Testis (tissue), 3 donors: ENCODE data around the gene NCEH1. TPM values are rescaled to one million over a fixed set of nuclear protein-coding genes. Genes with fewer than 3 reads are reported as not detected.

Experiments used
- DNase-seq: peaks from one replicate; pipeline ENCODE4 v3.0.0-alpha.2; 2019
- H3K27ac ChIP-seq, 2 donors: fragments of 200-600 bp; sonication (generic); one replicate each; pipeline ENCODE4 v1.5.1; 2019
- H3K27me3 ChIP-seq: fragments of 200-600 bp; sonication (generic); one replicate; pipeline ENCODE4 v1.5.1; 2019
- H3K36me3 ChIP-seq: fragments of 200-600 bp; sonication (generic); one replicate; pipeline ENCODE4 v1.5.1; 2017; ENCODE audit warnings: low read depth; ENCODE audit errors: missing control alignments
- H3K4me1 ChIP-seq: fragments of 200-600 bp; sonication (generic); one replicate; pipeline ENCODE4 v1.5.1; 2019
- H3K4me3 ChIP-seq, 2 donors: fragments of 200-600 bp; sonication (generic); one replicate each; pipeline ENCODE4 v1.5.1; 2017 to 2019
- H3K9me3 ChIP-seq: fragments of 200-600 bp; sonication (generic); one replicate; pipeline ENCODE4 v1.5.1; 2017
- POLR2A ChIP-seq: fragments of 450-650 bp; IDR thresholded peaks from one replicate; pipeline ENCODE4 v1.6.1; 2017; ENCODE audit warnings: antibody characterized with exemption, mild to moderate bottlenecking, moderate library complexity
- WGBS, 2 donors: methylation state at CpG; one replicate each; pipeline ENCODE4 v1.1.5; 2018; 5-methylcytosine and 5-hydroxymethylcytosine counted together
- intact Hi-C: fragments of 100-400 bp; cut with DNase I; formaldehyde crosslinking; loops from one replicate; pipeline ENCODE4 v1.15.1; 2023; ENCODE audit warnings: low total_unique reads
- polyA plus RNA-seq: library from polyadenylated mRNA; stranded (reverse); fragments of 350-450 nt; fragmentation: Illumina TruSeq; extraction: RNeasy Lipid Tissue Mini Kit (QIAGEN cat#74804); gene quantifications from one replicate; pipeline ENCODE4 v1.2.3, GENCODE V29; 2014; ENCODE audit warnings: low read depth, low replicate concordance; ENCODE audit not compliant: insufficient read depth
- total RNA-seq, 2 donors: library from RNA; depleted of rRNA; stranded (reverse); fragments of >200 nt; gene quantifications; one replicate each; pipeline ENCODE4 v1.2.3, GENCODE V29; 2016
- TF ChIP-seq, protein P1 (sequence below), 3 experiments: fragments of 450-650 bp in 2 of 3; fragments of 200-600 bp in 1 of 3; sonication (generic) in 1 of 3; IDR thresholded peaks; one replicate each; pipeline ENCODE4 v1.5.1; 2016 to 2019; ENCODE audit warnings: antibody characterized with exemption in 3 of 3, mild to moderate bottlenecking in 2 of 3, moderate library complexity in 1 of 3

The NCEH1 gene
- total and polyA plus RNA-seq, 3 donors from 2014 or later = 3.2 to 3.8 (median 3.3) TPM

GRCh38 chr3:172702256-172702655, 8.6 kb downstream of the NCEH1 start:
- H3K36me3 ChIP-seq = no peaks in the 10 kb centered on the region
- no peak overlapping the region for H3K27ac ChIP-seq
- no peaks in the 10 kb centered on the region for H3K4me1 ChIP-seq
- H3K4me3 ChIP-seq = no peak overlapping the region
- WGBS, 2 donors = 93% methylated on average over 3 of the region's 3 CpGs
- no peaks in the 10 kb centered on the region for H3K27me3 ChIP-seq
- no peak for DNase-seq
- intact Hi-C loops = no loop called here
- no peak for TF ChIP-seq POLR2A
- TF ChIP-seq, protein P1, sequence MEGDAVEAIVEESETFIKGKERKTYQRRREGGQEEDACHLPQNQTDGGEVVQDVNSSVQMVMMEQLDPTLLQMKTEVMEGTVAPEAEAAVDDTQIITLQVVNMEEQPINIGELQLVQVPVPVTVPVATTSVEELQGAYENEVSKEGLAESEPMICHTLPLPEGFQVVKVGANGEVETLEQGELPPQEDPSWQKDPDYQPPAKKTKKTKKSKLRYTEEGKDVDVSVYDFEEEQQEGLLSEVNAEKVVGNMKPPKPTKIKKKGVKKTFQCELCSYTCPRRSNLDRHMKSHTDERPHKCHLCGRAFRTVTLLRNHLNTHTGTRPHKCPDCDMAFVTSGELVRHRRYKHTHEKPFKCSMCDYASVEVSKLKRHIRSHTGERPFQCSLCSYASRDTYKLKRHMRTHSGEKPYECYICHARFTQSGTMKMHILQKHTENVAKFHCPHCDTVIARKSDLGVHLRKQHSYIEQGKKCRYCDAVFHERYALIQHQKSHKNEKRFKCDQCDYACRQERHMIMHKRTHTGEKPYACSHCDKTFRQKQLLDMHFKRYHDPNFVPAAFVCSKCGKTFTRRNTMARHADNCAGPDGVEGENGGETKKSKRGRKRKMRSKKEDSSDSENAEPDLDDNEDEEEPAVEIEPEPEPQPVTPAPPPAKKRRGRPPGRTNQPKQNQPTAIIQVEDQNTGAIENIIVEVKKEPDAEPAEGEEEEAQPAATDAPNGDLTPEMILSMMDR (IDR thresholded peaks at IDR 0.05) = no peak
- no peaks in the 10 kb centered on the region for H3K9me3 ChIP-seq

DNA sequence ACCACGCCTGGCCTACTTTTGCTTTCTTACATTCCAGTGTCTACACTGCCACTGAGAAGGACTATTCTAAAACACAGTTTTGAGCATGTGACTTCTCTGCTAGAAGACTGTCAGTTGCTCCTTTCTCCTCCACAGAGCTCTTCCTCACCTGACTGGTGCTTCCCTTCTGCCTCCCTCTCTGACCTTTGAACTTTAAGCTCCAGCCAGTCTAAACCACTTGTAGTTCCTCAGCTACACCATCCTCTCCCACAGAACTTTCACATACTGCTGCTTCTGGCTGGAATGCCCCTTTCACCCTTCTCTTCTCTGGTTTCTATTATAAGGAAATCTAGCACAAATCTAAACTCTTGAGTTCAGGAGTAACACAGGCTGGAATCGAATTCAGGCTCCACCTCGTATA, 9.1 kb downstream of the NCEH1 start:
- H3K36me3 ChIP-seq = no peaks in the 10 kb centered on the region
- 88 to 95% methylated on average over 3 of the region's 3 CpGs for WGBS, 2 donors
- H3K9me3 ChIP-seq = no peaks in the 10 kb centered on the region
- H3K27me3 ChIP-seq = no peaks in the 10 kb centered on the region
- no peak overlapping the region for H3K4me3 ChIP-seq
- no peak for DNase-seq
- H3K4me1 ChIP-seq = no peaks in the 10 kb centered on the region
- no peak for TF ChIP-seq POLR2A
- TF ChIP-seq, protein P1 (IDR thresholded peaks at IDR 0.05) = no peak
- H3K27ac ChIP-seq = no peak overlapping the region
- intact Hi-C loops = no loop called here

GRCh38 chr3:172700936-172701455, 9.9 kb downstream of the NCEH1 start:
- no peak overlapping the region for H3K4me3 ChIP-seq
- no peaks in the 10 kb centered on the region for H3K4me1 ChIP-seq
- DNase-seq = no peak
- intact Hi-C loops = no loop called here
- TF ChIP-seq, protein P1 (IDR thresholded peaks at IDR 0.05) = no peak
- TF ChIP-seq POLR2A = no peak
- H3K27ac ChIP-seq = no peak overlapping the region
- H3K36me3 ChIP-seq = no peaks in the 10 kb centered on the region
- H3K9me3 ChIP-seq = no peaks in the 10 kb centered on the region
- no peaks in the 10 kb centered on the region for H3K27me3 ChIP-seq
- 96 to 100% methylated on average over 1 of the region's 1 CpG for WGBS, 2 donors

- TF ChIP-seq, protein P1 (IDR thresholded peaks at IDR 0.05) = no peak
- no peak for TF ChIP-seq POLR2A
- Histone ChIP-seq H3K4me1 (no peaks in the 10 kb centered on the region), H3K27me3 (no peaks in the 10 kb centered on the region), H3K4me3 (no peak overlapping the region), H3K36me3 (no peaks in the 10 kb centered on the region), H3K27ac (no peak overlapping the region), H3K9me3 (no peaks in the 10 kb centered on the region)
- intact Hi-C loops = no loop called here
- WGBS, 2 donors = 86 to 89% methylated on average over 1 of the region's 1 CpG
- no peak for DNase-seq
Observed at GRCh38 chr3:172700256-172700655, 10.6 kb downstream of the NCEH1 start.

GRCh38 chr3:172699031-172699430, 11.8 kb downstream of the NCEH1 start:
- intact Hi-C loops = no loop called here
- WGBS, 2 donors = 88 to 91% methylated on average over 7 of the region's 7 CpGs
- Histone ChIP-seq H3K9me3 (no peaks in the 10 kb centered on the region), H3K4me3 (no peak overlapping the region), H3K27ac (no peak overlapping the region), H3K27me3 (no peaks in the 10 kb centered on the region), H3K36me3 (no peaks in the 10 kb centered on the region), H3K4me1 (no peaks in the 10 kb centered on the region)
- no peak for TF ChIP-seq POLR2A
- TF ChIP-seq, protein P1 (IDR thresholded peaks at IDR 0.05) = no peak
- DNase-seq = no peak
